ENCODE results near the gene MAGI1. TPM values are rescaled to one million over a fixed set of nuclear protein-coding genes. Genes with fewer than 3 reads are reported as not detected.

Gene MAGI1
- total RNA-seq, 1 donor from 2014 or later = 5.0 TPM

DNA sequence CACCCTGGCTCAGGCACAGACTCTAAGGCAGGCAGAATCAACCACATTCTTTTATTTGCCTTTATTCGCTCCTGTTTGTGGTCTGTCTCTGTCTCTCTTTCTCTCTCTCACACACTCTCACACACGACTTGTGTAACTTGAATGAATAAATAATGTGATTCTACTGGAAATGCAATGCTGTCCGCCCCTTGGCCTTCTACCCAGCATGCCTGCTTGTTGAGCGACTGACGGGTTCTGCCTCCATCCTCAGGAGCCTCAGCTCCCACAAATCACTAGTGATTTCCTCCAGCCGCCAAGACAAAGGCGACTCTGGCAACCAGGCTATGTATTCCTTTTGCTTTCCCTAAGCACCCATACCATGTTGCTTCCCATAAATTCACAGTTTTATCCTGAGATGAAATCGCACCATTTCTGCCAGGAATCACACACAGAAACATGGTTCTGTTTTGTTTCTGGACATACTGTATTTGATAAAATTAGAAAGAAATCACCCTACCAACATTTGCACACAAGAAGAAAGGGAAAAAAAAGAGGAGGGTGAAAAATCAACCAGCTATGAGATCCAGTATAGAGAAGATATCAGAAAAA lies 460.8 kb downstream of the MAGI1 start:
- no peaks in the 10 kb centered on the region for H3K36me3 ChIP-seq (ENCODE audit: control insufficient read depth, insufficient read depth, low read length)
- no peak overlapping the region for H3K4me3 ChIP-seq (ENCODE audit: low read depth, low read length)
- TF ChIP-seq, protein P1, sequence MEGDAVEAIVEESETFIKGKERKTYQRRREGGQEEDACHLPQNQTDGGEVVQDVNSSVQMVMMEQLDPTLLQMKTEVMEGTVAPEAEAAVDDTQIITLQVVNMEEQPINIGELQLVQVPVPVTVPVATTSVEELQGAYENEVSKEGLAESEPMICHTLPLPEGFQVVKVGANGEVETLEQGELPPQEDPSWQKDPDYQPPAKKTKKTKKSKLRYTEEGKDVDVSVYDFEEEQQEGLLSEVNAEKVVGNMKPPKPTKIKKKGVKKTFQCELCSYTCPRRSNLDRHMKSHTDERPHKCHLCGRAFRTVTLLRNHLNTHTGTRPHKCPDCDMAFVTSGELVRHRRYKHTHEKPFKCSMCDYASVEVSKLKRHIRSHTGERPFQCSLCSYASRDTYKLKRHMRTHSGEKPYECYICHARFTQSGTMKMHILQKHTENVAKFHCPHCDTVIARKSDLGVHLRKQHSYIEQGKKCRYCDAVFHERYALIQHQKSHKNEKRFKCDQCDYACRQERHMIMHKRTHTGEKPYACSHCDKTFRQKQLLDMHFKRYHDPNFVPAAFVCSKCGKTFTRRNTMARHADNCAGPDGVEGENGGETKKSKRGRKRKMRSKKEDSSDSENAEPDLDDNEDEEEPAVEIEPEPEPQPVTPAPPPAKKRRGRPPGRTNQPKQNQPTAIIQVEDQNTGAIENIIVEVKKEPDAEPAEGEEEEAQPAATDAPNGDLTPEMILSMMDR (IDR thresholded peaks at IDR 0.05; ENCODE audit: insufficient read depth, low read length, severe bottlenecking) = no peak
- FAIRE-seq (no peak), DNase-seq (ENCODE audit: low read depth) (no peak)
- no peaks in the 10 kb centered on the region for H3K27me3 ChIP-seq (ENCODE audit: control insufficient read depth, insufficient read depth, low read length)

DNA sequence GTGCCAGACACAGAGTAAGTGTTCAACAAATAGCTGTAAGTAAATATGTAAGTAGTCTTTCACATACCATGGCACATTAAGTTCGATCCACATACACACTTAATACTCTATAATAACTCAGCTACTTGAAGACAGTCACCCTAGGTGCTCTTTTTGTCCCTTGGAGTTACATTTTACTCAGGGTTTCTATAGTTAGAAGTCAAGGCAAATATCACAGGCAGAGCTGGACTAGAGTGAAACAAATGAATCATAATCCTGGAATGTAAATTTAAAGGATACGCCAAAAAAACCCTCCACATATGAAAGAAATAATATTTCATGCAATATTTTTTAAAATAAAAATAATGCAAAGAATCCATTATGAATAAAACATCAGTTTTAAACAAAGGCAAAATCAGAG lies 461.8 kb downstream of the MAGI1 start:
- DNase-seq (ENCODE audit: low read depth) (peak; percentile 64), FAIRE-seq (no peak)

DNA sequence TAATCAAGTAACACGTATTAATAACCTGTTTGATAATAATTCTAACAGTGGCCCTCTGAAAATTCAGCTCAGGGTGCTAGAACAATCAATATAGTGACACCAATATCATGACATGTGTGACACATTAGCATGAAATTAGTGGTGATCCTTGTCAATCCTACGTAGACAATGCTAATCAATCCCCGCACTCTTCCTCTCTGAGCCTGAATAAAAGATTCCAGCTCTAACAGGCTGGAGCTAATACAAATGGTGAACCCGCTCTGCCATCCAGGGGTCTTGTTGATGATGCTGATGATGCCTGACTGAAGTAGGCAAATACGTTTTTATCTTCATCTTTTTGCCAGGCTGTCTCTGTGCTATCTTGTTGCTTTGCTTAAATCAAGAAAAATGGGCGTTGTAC lies 462.5 kb downstream of the MAGI1 start:
- FAIRE-seq = no peak
- no peak for DNase-seq (ENCODE audit: low read depth)
- H3K27me3 ChIP-seq (ENCODE audit: control insufficient read depth, insufficient read depth, low read length) = no peaks in the 10 kb centered on the region
- no peaks in the 10 kb centered on the region for H3K36me3 ChIP-seq (ENCODE audit: control insufficient read depth, insufficient read depth, low read length)
- TF ChIP-seq, protein P1 (IDR thresholded peaks at IDR 0.05; ENCODE audit: insufficient read depth, low read length, severe bottlenecking) = no peak
- no peak overlapping the region for H3K4me3 ChIP-seq (ENCODE audit: low read depth, low read length)

More for the DNA sequence above, 461.8 kb downstream of the MAGI1 start:
- TF ChIP-seq, protein P1 (IDR thresholded peaks at IDR 0.05; ENCODE audit: insufficient read depth, low read length, severe bottlenecking) = no peak
- Histone ChIP-seq H3K27me3 (ENCODE audit: control insufficient read depth, insufficient read depth, low read length) (no peaks in the 10 kb centered on the region), H3K36me3 (ENCODE audit: control insufficient read depth, insufficient read depth, low read length) (no peaks in the 10 kb centered on the region), H3K4me3 (ENCODE audit: low read depth, low read length) (no peak overlapping the region)

DNA sequence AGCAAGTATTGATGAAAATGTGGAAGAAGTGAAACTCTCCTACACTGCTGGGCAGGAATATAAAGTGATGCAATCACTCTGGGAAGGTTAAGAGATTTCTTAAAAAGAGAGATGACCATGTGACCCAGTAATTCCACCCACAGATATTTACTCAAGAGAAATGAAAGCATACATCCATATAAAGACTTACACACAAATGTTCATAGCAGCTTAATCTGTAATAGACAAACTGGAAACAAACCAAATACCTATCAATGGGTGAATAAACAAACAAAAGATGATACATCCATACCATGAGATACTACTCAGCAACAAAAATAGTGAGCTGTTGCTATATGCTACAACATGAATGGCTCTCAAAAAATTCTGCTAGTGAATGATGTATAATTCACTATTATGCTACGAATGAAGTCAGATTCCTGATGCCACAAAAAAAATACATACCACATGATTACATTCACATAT lies 463.3 kb downstream of the MAGI1 start:
- FAIRE-seq = no peak
- peak; percentile 99 for DNase-seq (ENCODE audit: low read depth)

DNA sequence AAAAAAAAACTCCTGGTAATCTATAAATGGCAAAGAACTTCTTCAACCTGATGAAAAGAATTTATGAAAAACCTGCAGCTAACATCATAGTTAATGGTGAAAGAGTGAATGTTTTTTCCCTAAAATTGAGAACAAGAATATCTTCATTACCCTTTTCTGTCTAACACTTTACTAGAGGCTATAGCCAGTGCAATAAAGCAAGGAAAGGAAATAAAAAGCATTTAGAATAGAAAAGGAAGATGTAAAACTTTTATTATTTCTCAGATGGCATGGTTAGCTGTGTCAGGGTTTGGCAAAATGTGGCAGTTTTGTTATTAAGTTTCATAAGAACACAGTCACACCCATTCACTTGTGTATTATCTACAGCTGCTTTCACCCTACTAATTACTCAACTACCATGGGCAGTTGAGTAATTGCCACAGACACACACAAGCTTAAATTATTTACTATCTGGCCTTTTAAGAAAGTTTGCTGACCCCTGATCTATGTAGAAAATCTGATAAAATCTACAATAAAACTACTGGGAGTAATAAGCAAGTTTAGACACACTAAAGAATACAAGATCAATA lies 465.1 kb downstream of the MAGI1 start:
- H3K27me3 ChIP-seq (ENCODE audit: control insufficient read depth, insufficient read depth, low read length) = no peaks in the 10 kb centered on the region
- peak; percentile 81 for DNase-seq (ENCODE audit: low read depth)
- H3K36me3 ChIP-seq (ENCODE audit: control insufficient read depth, insufficient read depth, low read length) = no peaks in the 10 kb centered on the region
- TF ChIP-seq, protein P1 (IDR thresholded peaks at IDR 0.05; ENCODE audit: insufficient read depth, low read length, severe bottlenecking) = no peak
- no peak overlapping the region for H3K4me3 ChIP-seq (ENCODE audit: low read depth, low read length)
- no peak for FAIRE-seq

More for the DNA sequence above, 463.3 kb downstream of the MAGI1 start:
- no peaks in the 10 kb centered on the region for H3K36me3 ChIP-seq (ENCODE audit: control insufficient read depth, insufficient read depth, low read length)
- H3K4me3 ChIP-seq (ENCODE audit: low read depth, low read length) = no peak overlapping the region
- H3K27me3 ChIP-seq (ENCODE audit: control insufficient read depth, insufficient read depth, low read length) = no peaks in the 10 kb centered on the region
- TF ChIP-seq, protein P1 (IDR thresholded peaks at IDR 0.05; ENCODE audit: insufficient read depth, low read length, severe bottlenecking) = no peak

All from bronchial epithelial cell (primary cell).